NCI-H460 (cell line): Measurements from ENCODE around the gene MRPS6. TPM values are rescaled to one million over a fixed set of nuclear protein-coding genes. Genes with fewer than 3 reads are reported as not detected.

Experiments
- DNase-seq: peaks from one replicate; pipeline ENCODE4 v3.0.0-alpha.2; 2016; ENCODE audit warnings: low read depth; ENCODE audit errors: extremely low read depth
- polyA plus RNA-seq: library from polyadenylated mRNA; depleted of rRNA; stranded (reverse); fragments of >200 nt; gene quantifications from 2 replicates; pipeline ENCODE4 v1.2.3, GENCODE V29; 2014; cell fraction: nucleus; rRNA removed
- total RNA-seq: library from RNA; depleted of rRNA; stranded (reverse); fragments of >200 nt; shearing (Covaris generic); gene quantifications from 2 replicates; pipeline ENCODE4 v1.2.3, GENCODE V29; 2014; rRNA removed

The MRPS6 gene
- 16.5 and 20.3 TPM in 2 replicates for total RNA-seq
- polyA plus RNA-seq, result 15.5 and 16.8 TPM in 2 replicates

GRCh38 chr21:34073032-34073748, at the start of gene MRPS6, which contains the start of gene SLC5A3:
MRPS6 (plus strand) TSS chr21:34073578; CDS start chr21:34073701, 123 bp downstream.
SLC5A3 (plus strand) TSS chr21:34073578; CDS start chr21:34095199, 21,621 bp downstream.
- DNase-seq, result peak; percentile 70

GRCh38 chr21:34023691-34024373, 49.5 kb upstream of the MRPS6 start:
- DNase-seq, result no peak

GRCh38 chr21:34024374-34024693, 49.0 kb upstream of the MRPS6 start:
- DNase-seq, result no peak

GRCh38 chr21:34027721-34028461, 45.5 kb upstream of the MRPS6 start:
- no peak for DNase-seq

GRCh38 chr21:34029743-34030528, 43.4 kb upstream of the MRPS6 start:
- DNase-seq, result peak; percentile 56

- no peak for DNase-seq
These were observed 41.5 kb upstream of the MRPS6 start for GRCh38 chr21:34031835-34032370.

- no peak for DNase-seq
These were observed 38.9 kb upstream of the MRPS6 start for GRCh38 chr21:34034369-34035014.

- DNase-seq, result no peak
These were observed 37.6 kb upstream of the MRPS6 start for GRCh38 chr21:34035619-34036354.

- no peak for DNase-seq
These were observed 36.2 kb upstream of the MRPS6 start for GRCh38 chr21:34037009-34037795.

- DNase-seq, result no peak
These were observed 33.5 kb upstream of the MRPS6 start for GRCh38 chr21:34039678-34040382.

GRCh38 chr21:34042735-34043134, 30.6 kb upstream of the MRPS6 start:
- no peak for DNase-seq

GRCh38 chr21:34043333-34043732, 30.0 kb upstream of the MRPS6 start:
- DNase-seq, result no peak

- no peak for DNase-seq
These were observed 26.5 kb upstream of the MRPS6 start for GRCh38 chr21:34046917-34047316.

GRCh38 chr21:34047835-34048234, 25.5 kb upstream of the MRPS6 start:
- no peak for DNase-seq

GRCh38 chr21:34052171-34052570, 21.2 kb upstream of the MRPS6 start:
- no peak for DNase-seq

- DNase-seq, result no peak
These were observed 19.1 kb upstream of the MRPS6 start for GRCh38 chr21:34054259-34054658.

GRCh38 chr21:34055615-34056014, 17.8 kb upstream of the MRPS6 start:
- no peak for DNase-seq

- no peak for DNase-seq
These were observed 11.4 kb upstream of the MRPS6 start for GRCh38 chr21:34061983-34062382.
